Ovary (tissue), 9 donors: ENCODE measurements around the gene ZKSCAN7. TPM values are rescaled to one million over a fixed set of nuclear protein-coding genes. Genes with fewer than 3 reads are reported as not detected.
"Not testable (repeated sequence)": the region's sequence is repeated elsewhere in the genome, so short reads cannot be mapped to it uniquely, and the experiment has no call there.

Experiments
- DNase-seq, 5 donors: peaks; one replicate each; pipeline ENCODE4 v3.0.0-alpha.2; 2019 to 2020
- H3K27ac ChIP-seq, 2 donors: fragments of 200-600 bp; one replicate each; pipeline versions ENCODE4 v1.5.1 to v1.8.0; 2019 to 2022
- H3K27me3 ChIP-seq: fragments of 200-600 bp; one replicate; pipeline ENCODE4 v1.8.0; 2022
- H3K36me3 ChIP-seq: fragments of 200-600 bp; sonication (generic); one replicate; pipeline ENCODE4 v1.5.1; 2019
- H3K4me1 ChIP-seq: one replicate; pipeline ENCODE4 v1.8.1; 2013; ENCODE audit warnings: mild to moderate bottlenecking, moderate library complexity; ENCODE audit not compliant: insufficient read depth
- H3K4me3 ChIP-seq: fragments of 200-600 bp; sonication (generic); one replicate; pipeline ENCODE4 v1.5.1; 2017
- H3K9me3 ChIP-seq, 2 donors: fragments of 200-600 bp in 1 of 2; sonication (generic) in 1 of 2; one replicate each; pipeline versions ENCODE4 v1.5.1 to v1.8.1; 2013 to 2019; ENCODE audit warnings: mild to moderate bottlenecking in 1 of 2, moderate library complexity in 1 of 2
- CTCF ChIP-seq, 3 donors: fragments of 450-650 bp in 2 of 3; fragments of 200-600 bp in 1 of 3; IDR thresholded peaks; one replicate each; pipeline versions ENCODE4 v1.5.1 to v1.8.0; 2016 to 2022; ENCODE audit warnings: antibody characterized with exemption in 3 of 3, mild to moderate bottlenecking in 1 of 3
- EP300 ChIP-seq: sonication (generic); formaldehyde crosslinking; IDR thresholded peaks from one replicate; pipeline ENCODE4 v1.6.1; 2017; ENCODE audit warnings: antibody characterized with exemption
- POLR2A ChIP-seq: fragments of 450-650 bp; IDR thresholded peaks from one replicate; pipeline ENCODE4 v1.6.1; 2017; ENCODE audit warnings: antibody characterized with exemption, mild to moderate bottlenecking, moderate library complexity
- WGBS, 3 donors: extraction: QIAGEN DNeasy Blood & Tissue Kit in 1 of 3; methylation state at CpG; one replicate each; pipeline versions ENCODE4 v1.1.5 to v1.1.7; 2013 to 2017; 5-methylcytosine and 5-hydroxymethylcytosine counted together
- intact Hi-C, 4 donors: fragments of 100-400 bp; cut with DNase I; formaldehyde crosslinking; loops; one replicate each; pipeline versions ENCODE4 v1.11.0 to v1.15.1; 2022 to 2023
- polyA plus RNA-seq, 2 donors: library from polyadenylated mRNA; stranded (reverse); fragments of 200-250 nt in 1 of 2; fragments of 350-450 nt in 1 of 2; fragmentation: Illumina TruSeq in 1 of 2; extraction: RNeasy Lipid Tissue Mini Kit (QIAGEN cat#74804) in 1 of 2; gene quantifications; one replicate each; pipeline ENCODE4 v1.2.3, GENCODE V29; 2013 to 2014
- total RNA-seq, 7 donors: library from RNA; depleted of rRNA in 2 of 7; stranded (reverse); fragments of >200 nt in 2 of 7; fragmentation: NEBNext Ultra II Directional in 3 of 7; extraction: Animal tissue kit (Norgen Biotek cat#: 25700) in 3 of 7; gene quantifications; one replicate each; pipeline versions ENCODE4 v1.1.0 to v1.2.4, GENCODE V29; 2016 to 2023
- donor health status: DM: no; HTN: no; CAD: no; lungs with moderate emphysema.
- donor health status: DM: no; HTN: no; CAD: no.
- donor health status: Bipolar disorder and iron deficiency.
- donor health status: DM: yes; HTN: yes; CAD: no.
- donor health status: DM: no; HTN: no; CAD: no.
- donor health status: DM: yes; HTN: yes; CAD: no.

ZKSCAN7 gene
- total and polyA plus RNA-seq, 9 donors, result 4.9 to 10.7 (median 7.7) TPM

GRCh38 chr3:44535364-44535763, 19.6 kb upstream of the ZKSCAN7 start:
- H3K36me3 ChIP-seq, result no peaks in the 10 kb centered on the region
- H3K4me3 ChIP-seq, result no peak overlapping the region
- no peaks in the 10 kb centered on the region for H3K9me3 ChIP-seq
- no peaks in the 10 kb centered on the region for H3K27me3 ChIP-seq
- TF ChIP-seq POLR2A (no peak), EP300 (no peak), CTCF (IDR thresholded peaks at IDR 0.05) (no peak)
- no peaks in the 10 kb centered on the region for H3K4me1 ChIP-seq
- intact Hi-C loops, result no loop called here
- no peak for DNase-seq
- H3K27ac ChIP-seq, result no peak overlapping the region
- WGBS, 3 donors, result 0 to 5% (median 2%) methylated on average over 1 of the region's 1 CpG

- intact Hi-C loops, H3K36me3 ChIP-seq, DNase-seq, H3K9me3 ChIP-seq, H3K27me3 ChIP-seq, H3K27ac ChIP-seq, H3K4me1 ChIP-seq, H3K4me3 ChIP-seq: not testable (repeated sequence)
- 62 to 69% (median 63%) methylated on average over 1 of the region's 1 CpG for WGBS, 3 donors
Measured at GRCh38 chr3:44544811-44545210, 10.2 kb upstream of the ZKSCAN7 start.

GRCh38 chr3:44555723-44556122, 730 bp downstream of the ZKSCAN7 start:
- no peak for TF ChIP-seq EP300
- TF ChIP-seq CTCF (IDR thresholded peaks at IDR 0.05), result no peak
- TF ChIP-seq POLR2A, result no peak
- no peaks in the 10 kb centered on the region for H3K9me3 ChIP-seq
- WGBS, 3 donors, result 9 to 10% (median 9%) methylated on average over 5 of the region's 5 CpGs
- H3K27ac ChIP-seq, result no peak overlapping the region
- peaks cover 11% of the 10 kb centered on the region for H3K4me1 ChIP-seq
- DNase-seq, result no peak
- H3K4me3 ChIP-seq, result peak overlapping the region; percentile 58
- intact Hi-C loops, result no loop called here
- H3K27me3 ChIP-seq, result no peaks in the 10 kb centered on the region
- no peaks in the 10 kb centered on the region for H3K36me3 ChIP-seq

- intact Hi-C loops, result no loop called here
Measured at GRCh38 chr3:44557074-44557473, 2.1 kb downstream of the ZKSCAN7 start.

GRCh38 chr3:44561076-44561475, 6.1 kb downstream of the ZKSCAN7 start:
- TF ChIP-seq POLR2A, result no peak
- TF ChIP-seq CTCF (IDR thresholded peaks at IDR 0.05), result no peak
- TF ChIP-seq EP300, result no peak
- Histone ChIP-seq H3K27ac (no peak overlapping the region), H3K4me1 (peaks cover 4% of the 10 kb centered on the region), H3K9me3 (peaks cover 0 to 9% of the 10 kb centered on the region in 2 donors), H3K4me3 (no peak overlapping the region), H3K36me3 (no peaks in the 10 kb centered on the region), H3K27me3 (no peaks in the 10 kb centered on the region)
- WGBS, 3 donors, result 83 to 92% (median 89%) methylated on average over 1 of the region's 1 CpG
- DNase-seq, result no peak
- intact Hi-C loops, result no loop called here

More at GRCh38 chr3:44557074-44557473, 2.1 kb downstream of the ZKSCAN7 start:
- DNase-seq, result no peak
- no peak overlapping the region for H3K4me3 ChIP-seq
- H3K4me1 ChIP-seq, result peaks cover 11% of the 10 kb centered on the region
- no peaks in the 10 kb centered on the region for H3K27me3 ChIP-seq
- H3K27ac ChIP-seq, result no peak overlapping the region
- peaks cover 0 to 2% of the 10 kb centered on the region in 2 donors for H3K9me3 ChIP-seq
- no peak for TF ChIP-seq CTCF (IDR thresholded peaks at IDR 0.05)
- 95 to 98% (median 97%) methylated on average over 9 of the region's 9 CpGs for WGBS, 3 donors
- no peaks in the 10 kb centered on the region for H3K36me3 ChIP-seq
